ENCODE measurements around the gene RNASE12.

DNA sequence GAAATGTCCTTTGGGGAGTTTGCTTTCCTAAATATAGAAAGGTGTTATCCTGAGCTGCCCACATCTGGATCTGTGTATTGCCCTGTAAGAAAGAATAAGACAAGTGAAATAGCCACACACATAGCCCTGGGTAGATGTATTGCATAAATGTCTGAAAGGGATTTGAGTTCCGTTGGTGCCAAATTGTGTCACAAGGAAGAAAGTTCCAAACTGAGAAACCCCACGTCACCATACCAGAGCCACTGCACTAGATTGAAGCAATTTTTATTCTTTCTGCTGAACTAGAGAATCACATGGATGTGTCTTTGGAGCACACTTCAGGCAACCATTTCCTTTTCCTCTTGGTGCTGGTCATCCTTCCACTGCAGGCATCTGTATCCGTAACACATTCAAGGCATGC, 35.3 kb downstream of the RNASE12 start:
- TF ChIP-seq CTCF (IDR thresholded peaks at IDR 0.05), result no peak
- no peak for TF ChIP-seq POLR2A (IDR thresholded peaks at IDR 0.05)
